Stimulated activated naive B cell treated with anti-CD40 and anti-IgM and Interleukin-4, amounts not matched to agents 10 μg/mL and 1 μg/mL and 100 μg/mL, for 72 hours (primary cell): ENCODE data around the gene EEA1.
A peak's percentile ranks its signal among the peaks of the same experiment; 100 is the strongest.
"Not testable (repeated sequence)": the region's sequence is repeated elsewhere in the genome, so short reads cannot be mapped to it uniquely, and the experiment has no call there.

Experiments
- ATAC-seq, 2 donors: fragments of 150-1000 bp; cut with Tn5 transposase; replicated peaks; 2 replicates each; pipeline ENCODE4 v1.10.0; 2021; ENCODE audit warnings: moderate library complexity in 1 of 2
- DNase-seq: peaks from one replicate; pipeline ENCODE4 v3.0.0; 2021
- H3K27ac Mint-ChIP-seq: one replicate; pipeline ENCODE4 v1.8.0; 2022; ENCODE audit warnings: mild to moderate bottlenecking, mixed read lengths
- H3K27me3 Mint-ChIP-seq, 2 donors: one replicate each; pipeline ENCODE4 v1.8.0; 2022; ENCODE audit warnings: mixed read lengths in 2 of 2
- H3K36me3 Mint-ChIP-seq, 2 donors: one replicate each; pipeline ENCODE4 v1.8.0; 2022; ENCODE audit warnings: mixed read lengths in 2 of 2, mild to moderate bottlenecking in 1 of 2
- H3K4me1 Mint-ChIP-seq, 2 donors: one replicate each; pipeline ENCODE4 v1.8.0; 2022; ENCODE audit warnings: mixed read lengths in 2 of 2, mild to moderate bottlenecking in 1 of 2
- H3K4me3 Mint-ChIP-seq, 2 donors: one replicate each; pipeline ENCODE4 v1.8.0; 2022; ENCODE audit warnings: mild to moderate bottlenecking in 2 of 2, mixed read lengths in 2 of 2, moderate library complexity in 1 of 2
- H3K9me3 Mint-ChIP-seq, 2 donors: one replicate each; pipeline ENCODE4 v1.8.0; 2022; ENCODE audit warnings: mixed read lengths in 2 of 2, mild to moderate bottlenecking in 1 of 2

EEA1 gene

GRCh38 chr12:92794356-92794755, 134.7 kb downstream of the EEA1 start:
- not testable (repeated sequence) for H3K27ac Mint-ChIP-seq, DNase-seq, H3K27me3 Mint-ChIP-seq, H3K4me3 Mint-ChIP-seq, ATAC-seq, H3K4me1 Mint-ChIP-seq
- H3K9me3 Mint-ChIP-seq: peaks cover 18 to 21% of the 10 kb centered on the region in 2 donors
- peaks cover 68 to 80% of the 10 kb centered on the region in 2 donors for H3K36me3 Mint-ChIP-seq

GRCh38 chr12:92786045-92786444, 143.1 kb downstream of the EEA1 start:
- H3K36me3 Mint-ChIP-seq: peaks cover 36 to 50% of the 10 kb centered on the region in 2 donors
- no peak overlapping the region for H3K27ac Mint-ChIP-seq

GRCh38 chr12:92785563-92785950, 143.5 kb downstream of the EEA1 start:
- Mint-ChIP-seq H3K9me3 (no peaks in the 10 kb centered on the region), H3K27ac (no peak overlapping the region), H3K36me3 (peaks cover 33 to 49% of the 10 kb centered on the region in 2 donors), H3K4me1 (peaks cover 0 to 7% of the 10 kb centered on the region in 2 donors), H3K27me3 (no peaks in the 10 kb centered on the region), H3K4me3 (no peak overlapping the region)
- peak in 1 of 2 donors; percentile 8 for ATAC-seq
- DNase-seq: no peak

More at GRCh38 chr12:92786045-92786444, 143.1 kb downstream of the EEA1 start:
- Mint-ChIP-seq H3K4me3 (no peak overlapping the region), H3K4me1 (peaks cover 0 to 7% of the 10 kb centered on the region in 2 donors), H3K27me3 (no peaks in the 10 kb centered on the region), H3K9me3 (peaks cover 0 to under 1% of the 10 kb centered on the region in 2 donors)
- DNase-seq (no peak), ATAC-seq (no peak)

- no peak overlapping the region for H3K27ac Mint-ChIP-seq
- H3K9me3 Mint-ChIP-seq: no peaks in the 10 kb centered on the region
- peaks cover 27 to 43% of the 10 kb centered on the region in 2 donors for H3K36me3 Mint-ChIP-seq
- DNase-seq (no peak), ATAC-seq (peak; percentile 95 to 99)
- H3K4me1 Mint-ChIP-seq: peaks cover 0 to 7% of the 10 kb centered on the region in 2 donors
- no peaks in the 10 kb centered on the region for H3K27me3 Mint-ChIP-seq
- no peak overlapping the region for H3K4me3 Mint-ChIP-seq
Measured at GRCh38 chr12:92784797-92785562, 144.1 kb downstream of the EEA1 start.

- no peak for DNase-seq
- H3K4me3 Mint-ChIP-seq: no peak overlapping the region
Measured at GRCh38 chr12:92784356-92784755, 144.7 kb downstream of the EEA1 start.

GRCh38 chr12:92779902-92780301, 149.2 kb downstream of the EEA1 start:
- Mint-ChIP-seq H3K27ac (no peak overlapping the region), H3K4me1 (no peaks in the 10 kb centered on the region), H3K9me3 (no peaks in the 10 kb centered on the region), H3K36me3 (peaks cover 27 to 41% of the 10 kb centered on the region in 2 donors), H3K27me3 (no peaks in the 10 kb centered on the region), H3K4me3 (no peak overlapping the region)
- DNase-seq (no peak), ATAC-seq (no peak)

More at GRCh38 chr12:92784356-92784755, 144.7 kb downstream of the EEA1 start:
- H3K4me1 Mint-ChIP-seq: peaks cover 0 to 7% of the 10 kb centered on the region in 2 donors
- H3K9me3 Mint-ChIP-seq: no peaks in the 10 kb centered on the region
- peaks cover 23 to 39% of the 10 kb centered on the region in 2 donors for H3K36me3 Mint-ChIP-seq
- no peak overlapping the region for H3K27ac Mint-ChIP-seq
- no peaks in the 10 kb centered on the region for H3K27me3 Mint-ChIP-seq
- ATAC-seq: no peak

GRCh38 chr12:92778525-92778924, 150.6 kb downstream of the EEA1 start:
- Mint-ChIP-seq H3K36me3 (peaks cover 22 to 37% of the 10 kb centered on the region in 2 donors), H3K9me3 (no peaks in the 10 kb centered on the region), H3K4me1 (no peaks in the 10 kb centered on the region), H3K4me3 (no peak overlapping the region), H3K27ac (no peak overlapping the region), H3K27me3 (no peaks in the 10 kb centered on the region)
- no peak for ATAC-seq
- no peak for DNase-seq

GRCh38 chr12:92775416-92775815, 153.7 kb downstream of the EEA1 start:
- Mint-ChIP-seq H3K9me3 (no peaks in the 10 kb centered on the region), H3K4me1 (peaks cover 6 to 12% of the 10 kb centered on the region in 2 donors), H3K4me3 (no peak overlapping the region), H3K36me3 (peaks cover 24 to 37% of the 10 kb centered on the region in 2 donors), H3K27ac (no peak overlapping the region), H3K27me3 (no peaks in the 10 kb centered on the region)
- DNase-seq: no peak
- no peak for ATAC-seq

GRCh38 chr12:92771001-92771400, 158.1 kb downstream of the EEA1 start:
- H3K27me3 Mint-ChIP-seq: no peaks in the 10 kb centered on the region
- ATAC-seq (no peak), DNase-seq (no peak)
- no peak overlapping the region for H3K27ac Mint-ChIP-seq
- H3K4me1 Mint-ChIP-seq: peaks cover 11 to 25% of the 10 kb centered on the region in 2 donors
- peaks cover 17 to 38% of the 10 kb centered on the region in 2 donors for H3K36me3 Mint-ChIP-seq
- H3K9me3 Mint-ChIP-seq: no peaks in the 10 kb centered on the region
- no peak overlapping the region for H3K4me3 Mint-ChIP-seq

GRCh38 chr12:92769124-92769901, 159.8 kb downstream of the EEA1 start:
- Mint-ChIP-seq H3K9me3 (no peaks in the 10 kb centered on the region), H3K4me1 (peaks cover 11 to 25% of the 10 kb centered on the region in 2 donors), H3K27me3 (no peaks in the 10 kb centered on the region), H3K36me3 (peaks cover 17 to 31% of the 10 kb centered on the region in 2 donors), H3K27ac (no peak overlapping the region), H3K4me3 (no peak overlapping the region)
- DNase-seq (no peak), ATAC-seq (peak; percentile 39 to 55)

- Mint-ChIP-seq H3K9me3 (no peaks in the 10 kb centered on the region), H3K4me1 (peaks cover 14 to 23% of the 10 kb centered on the region in 2 donors), H3K27me3 (no peaks in the 10 kb centered on the region), H3K4me3 (no peak overlapping the region), H3K36me3 (peaks cover 11 to 18% of the 10 kb centered on the region in 2 donors), H3K27ac (no peak overlapping the region)
- ATAC-seq (no peak), DNase-seq (no peak)
Measured at GRCh38 chr12:92765871-92766270, 163.2 kb downstream of the EEA1 start.

- no peaks in the 10 kb centered on the region for H3K9me3 Mint-ChIP-seq
- DNase-seq: no peak
- no peaks in the 10 kb centered on the region for H3K27me3 Mint-ChIP-seq
- peaks cover 4 to 10% of the 10 kb centered on the region in 2 donors for H3K36me3 Mint-ChIP-seq
- H3K4me1 Mint-ChIP-seq: peaks cover 12 to 14% of the 10 kb centered on the region in 2 donors
- H3K4me3 Mint-ChIP-seq: no peak overlapping the region
- H3K27ac Mint-ChIP-seq: no peak overlapping the region
- ATAC-seq: no peak
Measured at GRCh38 chr12:92764831-92765230, 164.3 kb downstream of the EEA1 start.

- H3K9me3 Mint-ChIP-seq: no peaks in the 10 kb centered on the region
- H3K4me3 Mint-ChIP-seq: no peak overlapping the region
- no peaks in the 10 kb centered on the region for H3K27me3 Mint-ChIP-seq
- H3K27ac Mint-ChIP-seq: no peak overlapping the region
- DNase-seq (no peak), ATAC-seq (no peak)
- H3K4me1 Mint-ChIP-seq: peaks cover 6 to 8% of the 10 kb centered on the region in 2 donors
- H3K36me3 Mint-ChIP-seq: peaks cover 2% of the 10 kb centered on the region in 2 donors
Measured at GRCh38 chr12:92762773-92763172, 166.3 kb downstream of the EEA1 start.

- ATAC-seq (no peak), DNase-seq (no peak)
- Mint-ChIP-seq H3K27ac (no peak overlapping the region), H3K4me3 (no peak overlapping the region), H3K36me3 (no peaks in the 10 kb centered on the region), H3K9me3 (no peaks in the 10 kb centered on the region), H3K27me3 (no peaks in the 10 kb centered on the region), H3K4me1 (peaks cover 6 to 8% of the 10 kb centered on the region in 2 donors)
Measured at GRCh38 chr12:92759634-92760268, 169.3 kb downstream of the EEA1 start.
